ENCODE measurements around the gene MAPT.
"Not testable (repeated sequence)": the region's sequence is repeated elsewhere in the genome, so short reads cannot be mapped to it uniquely, and the experiment has no call there.

The MAPT gene

GRCh38 chr17:46013502-46014165 lies 119.3 kb downstream of the MAPT start:
- no peak for DNase-seq

GRCh38 chr17:46019408-46019925 lies 125.1 kb downstream of the MAPT start:
- DNase-seq = not testable (repeated sequence)

GRCh38 chr17:46020023-46020761 lies 125.8 kb downstream of the MAPT start:
- no peak for DNase-seq

GRCh38 chr17:46020998-46021397 lies 126.6 kb downstream of the MAPT start:
- no peak for DNase-seq

- DNase-seq = not testable (repeated sequence)
Observed at GRCh38 chr17:46023366-46023765, 129.0 kb downstream of the MAPT start.

GRCh38 chr17:46023783-46024388 lies 129.5 kb downstream of the MAPT start:
- no peak for DNase-seq

GRCh38 chr17:46024590-46024989 lies 130.2 kb downstream of the MAPT start:
- no peak for DNase-seq

- no peak for DNase-seq
Observed at GRCh38 chr17:46025060-46025459, 130.7 kb downstream of the MAPT start.

- no peak for DNase-seq
Observed at GRCh38 chr17:46025510-46026165, 131.3 kb downstream of the MAPT start.

- DNase-seq = no peak
Observed at GRCh38 chr17:46026166-46027047, 132.1 kb downstream of the MAPT start.

GRCh38 chr17:46027048-46027975 lies 133.0 kb downstream of the MAPT start:
- DNase-seq = peak; percentile 35 to 48

- no peak for DNase-seq
Observed at GRCh38 chr17:46027976-46028325, 133.6 kb downstream of the MAPT start.

- no peak for DNase-seq
Observed at GRCh38 chr17:46028374-46028773, 134.0 kb downstream of the MAPT start.

GRCh38 chr17:46028981-46029565 lies 134.7 kb downstream of the MAPT start:
- no peak for DNase-seq

- no peak for DNase-seq
Observed at GRCh38 chr17:46029627-46030026, 135.3 kb downstream of the MAPT start.

GRCh38 chr17:46030752-46031151 lies 136.4 kb downstream of the MAPT start:
- no peak for DNase-seq

- no peak for DNase-seq
Observed at GRCh38 chr17:46031440-46031839, 137.1 kb downstream of the MAPT start.

- no peak for DNase-seq
Observed at GRCh38 chr17:46031920-46032319, 137.6 kb downstream of the MAPT start.

GRCh38 chr17:46032909-46033308 lies 138.6 kb downstream of the MAPT start:
- no peak for DNase-seq

- no peak for DNase-seq
Observed at GRCh38 chr17:46033392-46033791, 139.0 kb downstream of the MAPT start.

Data from NCI-H524 (cell line).